HEK293 (cell line): Measurements from ENCODE around the gene CD300E.
A peak's percentile ranks its signal among the peaks of the same experiment; 100 is the strongest.

ENCODE experiments used
- CTCF ChIA-PET: fragments of 350-600 bp; formaldehyde crosslinking; extraction: SDS; loops from one replicate; lab custom pipeline; 2021; ENCODE audit warnings: antibody characterized with exemption; lab: Yijun Ruan, JAX
- POLR2A ChIA-PET: fragments of 300-600 bp; formaldehyde crosslinking; extraction: SDS; loops from one replicate; lab custom pipeline; 2020; ENCODE audit warnings: antibody characterized with exemption, inconsistent platforms; lab: Yijun Ruan, JAX
- H3K27ac ChIP-seq: fragments of 200-500 bp; sonication (Bioruptor generic); 2 replicates; pipeline ENCODE4 v1.5.1; 2014; ENCODE audit warnings: low read depth, low read length, control low read depth, inconsistent platforms; ENCODE audit errors: extremely low read depth
- H3K36me3 ChIP-seq, 2 experiments: fragments of 200-500 bp in 1 of 2; sonication (Bioruptor generic) in 1 of 2; 1 replicate in 1 of 2; 2 replicates in 1 of 2; pipeline ENCODE4 v1.5.1; 2014 to 2017; ENCODE audit warnings: inconsistent platforms in 2 of 2, low read length in 2 of 2; ENCODE audit not compliant: control insufficient read depth in 2 of 2, insufficient read depth in 1 of 2
- H3K4me1 ChIP-seq: fragments of 200-500 bp; sonication (Bioruptor generic); 2 replicates; pipeline ENCODE4 v1.5.1; 2014; ENCODE audit warnings: mild to moderate bottlenecking, low read length, inconsistent platforms; ENCODE audit not compliant: control insufficient read depth, insufficient read depth
- H3K4me3 ChIP-seq: 2 replicates; pipeline ENCODE4 v1.5.1; 2011; ENCODE audit warnings: low read depth, mild to moderate bottlenecking, control low read depth, low read length, moderate library complexity
- H3K9me3 ChIP-seq: fragments of 200-500 bp; sonication (Bioruptor generic); 2 replicates; pipeline ENCODE4 v1.5.1; 2014; ENCODE audit warnings: low read depth, low read length, inconsistent platforms; ENCODE audit not compliant: control insufficient read depth, insufficient read depth
- GLI4 ChIP-seq: fragments of 450-650 bp; formaldehyde crosslinking; IDR thresholded peaks from 2 replicates; pipeline ENCODE4 v1.5.1; 2016; ENCODE audit warnings: missing biosample characterization, missing genetic modification characterization
- GLIS1 ChIP-seq: fragments of 450-650 bp; formaldehyde crosslinking; IDR thresholded peaks from 2 replicates; pipeline ENCODE4 v1.5.1; 2016; ENCODE audit warnings: missing biosample characterization, missing genetic modification characterization
- KLF10 ChIP-seq: fragments of 450-650 bp; IDR thresholded peaks from 2 replicates; pipeline ENCODE4 v1.5.1; 2018; ENCODE audit warnings: missing biosample characterization, mild to moderate bottlenecking, missing genetic modification characterization
- KLF8 ChIP-seq: fragments of 450-650 bp; formaldehyde crosslinking; IDR thresholded peaks from 2 replicates; pipeline ENCODE4 v1.5.1; 2016; ENCODE audit warnings: missing biosample characterization, missing genetic modification characterization
- OVOL3 ChIP-seq: fragments of 450-650 bp; formaldehyde crosslinking; IDR thresholded peaks from 2 replicates; pipeline ENCODE4 v1.5.1; 2016; ENCODE audit warnings: missing biosample characterization, missing genetic modification characterization
- YY2 ChIP-seq: fragments of 450-650 bp; formaldehyde crosslinking; IDR thresholded peaks from 2 replicates; pipeline ENCODE4 v1.5.1; 2016; ENCODE audit warnings: missing biosample characterization, missing genetic modification characterization
- ZNF114 ChIP-seq: fragments of 450-650 bp; formaldehyde crosslinking; IDR thresholded peaks from 2 replicates; pipeline ENCODE4 v1.5.0; 2017; ENCODE audit warnings: missing biosample characterization, missing genetic modification characterization
- ZNF184 ChIP-seq: fragments of 450-650 bp; IDR thresholded peaks from 2 replicates; pipeline ENCODE4 v1.5.1; 2018; ENCODE audit warnings: missing biosample characterization, mild to moderate bottlenecking, missing genetic modification characterization
- ZNF202 ChIP-seq: fragments of 450-650 bp; formaldehyde crosslinking; IDR thresholded peaks from 2 replicates; pipeline ENCODE4 v1.5.1; 2016; ENCODE audit warnings: missing biosample characterization, missing genetic modification characterization, borderline replicate concordance
- ZNF292 ChIP-seq: fragments of 450-650 bp; formaldehyde crosslinking; IDR thresholded peaks from 2 replicates; pipeline ENCODE4 v1.5.1; 2016; ENCODE audit warnings: low read depth, missing biosample characterization, missing genetic modification characterization, borderline replicate concordance
- ZNF354C ChIP-seq: fragments of 450-650 bp; formaldehyde crosslinking; IDR thresholded peaks from 2 replicates; pipeline ENCODE4 v1.5.1; 2016; ENCODE audit warnings: missing biosample characterization, missing genetic modification characterization, low read depth, borderline replicate concordance
- ZNF48 ChIP-seq: fragments of 450-650 bp; formaldehyde crosslinking; IDR thresholded peaks from 2 replicates; pipeline ENCODE4 v1.5.1; 2016; ENCODE audit warnings: missing biosample characterization, missing genetic modification characterization
- ZNF558 ChIP-seq: fragments of 450-650 bp; formaldehyde crosslinking; IDR thresholded peaks from 2 replicates; pipeline ENCODE4 v1.5.1; 2016; ENCODE audit warnings: missing biosample characterization, missing genetic modification characterization
- ZNF585B ChIP-seq: fragments of 450-650 bp; formaldehyde crosslinking; IDR thresholded peaks from 2 replicates; pipeline ENCODE4 v1.5.1; 2016; ENCODE audit warnings: missing biosample characterization, missing genetic modification characterization
- ZNF654 ChIP-seq: fragments of 450-650 bp; formaldehyde crosslinking; IDR thresholded peaks from 2 replicates; pipeline ENCODE4 v1.5.1; 2016; ENCODE audit warnings: low read depth, missing biosample characterization, missing genetic modification characterization
- ZNF660 ChIP-seq: fragments of 450-650 bp; IDR thresholded peaks from 2 replicates; pipeline ENCODE4 v1.5.1; 2018; ENCODE audit warnings: missing biosample characterization, mild to moderate bottlenecking, missing genetic modification characterization
- ZXDB ChIP-seq: fragments of 450-650 bp; formaldehyde crosslinking; IDR thresholded peaks from 2 replicates; pipeline ENCODE4 v1.5.1; 2016; ENCODE audit warnings: missing biosample characterization, missing genetic modification characterization
- TF ChIP-seq, protein P1 (sequence below): fragments of 450-650 bp; formaldehyde crosslinking; IDR thresholded peaks from 2 replicates; pipeline ENCODE4 v1.5.1; 2017; ENCODE audit warnings: missing biosample characterization, missing genetic modification characterization
- TF ChIP-seq, protein P2 (sequence below): fragments of 450-650 bp; formaldehyde crosslinking; IDR thresholded peaks from 2 replicates; pipeline ENCODE4 v1.5.1; 2016; ENCODE audit warnings: missing biosample characterization, missing genetic modification characterization

Gene CD300E

DNA sequence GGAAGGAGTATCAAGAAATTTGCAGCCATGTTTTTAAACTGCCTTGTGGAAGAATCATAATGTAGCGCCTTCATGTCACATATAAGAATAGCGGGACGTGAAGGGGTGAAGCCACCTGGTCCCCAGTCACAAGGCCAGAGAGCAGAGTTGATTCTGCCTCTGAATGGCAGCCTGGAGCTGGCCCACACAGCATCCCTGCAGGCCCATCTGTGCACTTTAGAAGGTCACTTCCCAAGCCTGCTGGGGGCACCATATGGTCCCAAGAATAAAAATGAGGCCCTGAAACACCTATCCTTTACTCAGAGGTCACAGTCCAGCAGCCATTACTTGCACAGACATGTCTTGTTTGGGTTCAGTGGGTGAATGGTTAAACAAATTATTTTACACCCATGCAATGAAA, 15.0 kb downstream of the CD300E start:
- no peaks in the 10 kb centered on the region for H3K9me3 ChIP-seq
- H3K4me1 ChIP-seq: no peaks in the 10 kb centered on the region
- TF ChIP-seq ZNF184 (tag by site-specific recombination) (no peak), KLF8 (tag by site-specific recombination) (no peak), ZNF114 (no peak), OVOL3 (tag by site-specific recombination) (no peak), ZNF585B (tag by site-specific recombination) (no peak), ZNF48 (tag by site-specific recombination) (no peak), GLI4 (tag by site-specific recombination) (no peak), ZNF292 (tag by site-specific recombination) (no peak), ZNF558 (tag by site-specific recombination) (no peak), ZNF202 (no peak), ZXDB (tag by site-specific recombination) (no peak), ZNF660 (tag by site-specific recombination) (no peak), GLIS1 (tag by site-specific recombination) (no peak)
- TF ChIP-seq, protein P1, sequence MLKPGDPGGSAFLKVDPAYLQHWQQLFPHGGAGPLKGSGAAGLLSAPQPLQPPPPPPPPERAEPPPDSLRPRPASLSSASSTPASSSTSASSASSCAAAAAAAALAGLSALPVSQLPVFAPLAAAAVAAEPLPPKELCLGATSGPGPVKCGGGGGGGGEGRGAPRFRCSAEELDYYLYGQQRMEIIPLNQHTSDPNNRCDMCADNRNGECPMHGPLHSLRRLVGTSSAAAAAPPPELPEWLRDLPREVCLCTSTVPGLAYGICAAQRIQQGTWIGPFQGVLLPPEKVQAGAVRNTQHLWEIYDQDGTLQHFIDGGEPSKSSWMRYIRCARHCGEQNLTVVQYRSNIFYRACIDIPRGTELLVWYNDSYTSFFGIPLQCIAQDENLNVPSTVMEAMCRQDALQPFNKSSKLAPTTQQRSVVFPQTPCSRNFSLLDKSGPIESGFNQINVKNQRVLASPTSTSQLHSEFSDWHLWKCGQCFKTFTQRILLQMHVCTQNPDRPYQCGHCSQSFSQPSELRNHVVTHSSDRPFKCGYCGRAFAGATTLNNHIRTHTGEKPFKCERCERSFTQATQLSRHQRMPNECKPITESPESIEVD (tag by site-specific recombination): no peak
- TF ChIP-seq, protein P2, sequence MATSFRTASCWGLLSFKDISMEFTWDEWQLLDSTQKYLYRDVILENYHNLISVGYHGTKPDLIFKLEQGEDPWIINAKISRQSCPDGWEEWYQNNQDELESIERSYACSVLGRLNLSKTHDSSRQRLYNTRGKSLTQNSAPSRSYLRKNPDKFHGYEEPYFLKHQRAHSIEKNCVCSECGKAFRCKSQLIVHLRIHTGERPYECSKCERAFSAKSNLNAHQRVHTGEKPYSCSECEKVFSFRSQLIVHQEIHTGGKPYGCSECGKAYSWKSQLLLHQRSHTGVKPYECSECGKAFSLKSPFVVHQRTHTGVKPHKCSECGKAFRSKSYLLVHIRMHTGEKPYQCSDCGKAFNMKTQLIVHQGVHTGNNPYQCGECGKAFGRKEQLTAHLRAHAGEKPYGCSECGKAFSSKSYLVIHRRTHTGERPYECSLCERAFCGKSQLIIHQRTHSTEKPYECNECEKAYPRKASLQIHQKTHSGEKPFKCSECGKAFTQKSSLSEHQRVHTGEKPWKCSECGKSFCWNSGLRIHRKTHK (tag by site-specific recombination): no peak
- H3K36me3 ChIP-seq: no peaks in the 10 kb centered on the region
- no peak overlapping the region for H3K4me3 ChIP-seq
- H3K27ac ChIP-seq: no peak overlapping the region
- ChIA-PET CTCF (interaction anchor here (0.9 kb wide), 1 partner anchor 34 kb away, joined by 4 read pairs; no protein-coding TSS in a partner anchor), POLR2A (no interaction called here)

DNA sequence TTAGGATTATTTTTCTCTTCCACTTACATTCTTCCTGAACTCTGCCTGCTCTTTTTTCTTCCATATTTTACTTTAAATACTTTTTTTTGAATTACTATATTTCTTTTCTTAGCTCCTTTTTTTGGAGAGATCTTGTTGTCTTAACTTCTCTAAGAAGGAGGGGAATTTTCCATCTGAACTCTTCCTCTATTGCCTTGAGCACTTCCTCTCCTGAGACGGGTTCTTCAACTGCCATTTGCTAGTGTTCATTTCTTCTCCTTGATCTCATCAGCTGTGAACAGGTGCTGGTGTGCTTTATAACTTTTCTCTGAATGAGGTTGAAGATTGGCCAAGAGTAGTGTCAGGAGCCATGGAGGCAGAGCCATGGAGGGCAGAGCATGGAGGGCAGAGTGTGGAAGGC, 16.3 kb downstream of the CD300E start:
- ChIA-PET POLR2A (no interaction called here), CTCF (interaction anchor here (0.7 kb wide), 1 partner anchor 233 kb away, joined by 3 read pairs; no protein-coding TSS in a partner anchor)
- H3K4me1 ChIP-seq: no peaks in the 10 kb centered on the region
- TF ChIP-seq YY2 (tag by site-specific recombination) (peak; percentile 53; the same call in 1 of the 2 replicates), KLF10 (tag by site-specific recombination) (no peak)
- no peaks in the 10 kb centered on the region for H3K9me3 ChIP-seq
- no peak overlapping the region for H3K4me3 ChIP-seq
- no peaks in the 10 kb centered on the region for H3K36me3 ChIP-seq
- no peak overlapping the region for H3K27ac ChIP-seq

DNA sequence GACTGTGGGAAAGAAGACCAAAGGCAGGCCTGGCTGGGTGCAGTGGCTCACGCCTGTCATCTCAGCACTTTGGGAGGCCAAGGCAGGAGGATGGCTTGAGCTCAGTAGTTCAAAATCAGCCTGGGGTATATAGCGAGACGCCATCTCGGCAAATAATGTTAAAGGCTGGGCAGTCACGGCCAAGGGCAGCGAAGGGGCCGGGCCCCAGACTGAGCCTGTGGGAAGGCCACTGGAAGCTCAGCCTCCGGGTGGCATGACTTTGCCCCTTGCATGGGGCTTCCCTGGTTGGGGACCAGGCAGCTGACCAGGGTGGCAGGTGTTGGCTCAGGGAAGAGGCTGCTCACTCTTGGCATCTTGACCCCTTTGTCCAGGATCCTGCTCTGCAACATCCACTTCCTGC, 17.5 kb downstream of the CD300E start:
- CTCF ChIA-PET: interaction anchor here (0.6 to 1.9 kb wide), 4 partner anchors 14 to 227 kb away, joined by 3 to 6 read pairs (median 3); no protein-coding TSS in a partner anchor
- no peak for TF ChIP-seq ZNF292 (tag by site-specific recombination)
- no peak for TF ChIP-seq ZNF354C (tag by site-specific recombination)
- no peak for TF ChIP-seq ZNF654 (tag by site-specific recombination)
- TF ChIP-seq KLF10 (tag by site-specific recombination): no peak
- H3K9me3 ChIP-seq: no peaks in the 10 kb centered on the region
- H3K36me3 ChIP-seq: no peaks in the 10 kb centered on the region
- H3K4me3 ChIP-seq: no peak overlapping the region
- H3K4me1 ChIP-seq: no peaks in the 10 kb centered on the region
- POLR2A ChIA-PET: no interaction called here
- H3K27ac ChIP-seq: no peak overlapping the region
